Stimulated activated CD4-positive, alpha-beta T cell treated with anti-CD3 and anti-CD28 coated beads, Interleukin-1b, Interleukin-23, amount 100 ng/mL, for 48 hours (primary cell): Measurements from ENCODE around the gene SERPINC1.
"Not testable (repeated sequence)": the region's sequence is repeated elsewhere in the genome, so short reads cannot be mapped to it uniquely, and the experiment has no call there.

Experiments used
- DNase-seq: peaks from one replicate; pipeline ENCODE4 v3.0.0-alpha.2; 2020

Gene SERPINC1

DNA sequence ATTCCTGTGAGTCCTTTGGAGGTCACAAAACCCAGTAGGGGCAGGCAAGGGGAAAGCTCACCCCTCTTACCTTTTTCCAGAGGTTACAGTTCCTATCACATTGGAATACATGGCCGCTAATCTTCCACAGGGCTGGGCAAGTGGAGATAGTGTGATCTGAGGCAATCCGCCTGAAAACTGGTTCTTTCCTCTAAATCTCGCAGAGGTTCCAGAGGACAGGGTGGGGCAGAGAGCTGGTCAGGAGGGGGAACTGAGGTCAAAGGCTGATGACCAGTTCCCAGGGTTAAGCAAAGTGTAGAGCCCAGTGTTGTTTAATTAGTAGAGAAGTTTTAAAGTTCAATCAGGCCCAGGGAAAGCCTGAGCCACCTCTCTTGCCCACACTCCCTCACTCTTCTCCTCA is at the start of gene SERPINC1:
Gene SERPINC1, minus strand, starts transcription at position 179 of the 400 bp plus-strand sequence. Its CDS starts 68 bp downstream, at position 111.
- DNase-seq: no peak

DNA sequence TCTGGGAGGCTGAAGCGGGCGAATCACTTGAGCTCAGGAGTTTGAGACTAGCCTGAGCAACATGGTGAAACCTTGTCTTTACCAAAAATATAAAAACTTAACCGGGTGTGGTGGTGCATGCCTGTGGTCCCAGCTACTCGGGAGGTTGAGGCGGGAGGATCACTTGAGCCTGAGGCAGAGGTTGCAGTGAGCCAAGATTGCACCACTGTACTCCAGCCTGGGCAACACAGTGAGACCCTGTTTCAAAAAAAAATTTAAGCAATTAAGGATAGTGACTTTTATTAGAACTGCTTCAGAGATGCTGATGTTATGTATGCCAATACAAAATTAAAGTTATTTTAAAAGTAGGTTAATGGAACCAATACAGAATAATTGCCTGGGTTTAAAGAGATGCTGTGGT is 48.8 kb upstream of the SERPINC1 start:
- not testable (repeated sequence) for DNase-seq

GRCh38 chr1:173963477-173963876 is 46.4 kb upstream of the SERPINC1 start:
- no peak for DNase-seq

- no peak for DNase-seq
Measured at GRCh38 chr1:173960625-173961024, 43.5 kb upstream of the SERPINC1 start.

GRCh38 chr1:173954179-173954578 is 37.1 kb upstream of the SERPINC1 start:
- no peak for DNase-seq

- no peak for DNase-seq
Measured at GRCh38 chr1:173948594-173948993, 31.5 kb upstream of the SERPINC1 start.

DNA sequence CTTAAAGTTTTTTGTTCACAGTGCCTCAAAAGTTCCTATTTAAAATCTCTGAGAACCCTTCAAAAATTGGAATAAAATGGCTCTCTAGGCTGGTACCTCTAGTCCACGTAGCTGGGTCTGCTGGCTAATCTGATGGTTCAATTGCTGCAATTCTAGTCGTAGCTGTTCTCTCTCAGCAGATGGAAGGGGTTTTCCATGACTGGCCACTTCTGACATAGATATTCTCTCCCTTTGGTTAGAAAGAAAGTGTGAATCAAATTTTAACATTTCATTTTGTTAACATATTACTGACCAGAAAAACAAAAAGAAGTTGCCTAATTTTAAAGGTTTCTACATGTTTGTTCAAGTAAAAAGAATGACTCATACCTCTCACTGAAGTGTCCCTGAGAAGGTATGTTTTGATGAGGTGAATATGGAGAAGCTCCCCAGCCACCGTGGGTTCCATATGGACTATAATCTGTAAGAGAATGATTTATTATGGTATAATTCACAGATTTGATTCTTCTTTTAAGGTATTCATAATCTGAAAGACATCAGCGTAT is 29.3 kb upstream of the SERPINC1 start:
- no peak for DNase-seq

DNA sequence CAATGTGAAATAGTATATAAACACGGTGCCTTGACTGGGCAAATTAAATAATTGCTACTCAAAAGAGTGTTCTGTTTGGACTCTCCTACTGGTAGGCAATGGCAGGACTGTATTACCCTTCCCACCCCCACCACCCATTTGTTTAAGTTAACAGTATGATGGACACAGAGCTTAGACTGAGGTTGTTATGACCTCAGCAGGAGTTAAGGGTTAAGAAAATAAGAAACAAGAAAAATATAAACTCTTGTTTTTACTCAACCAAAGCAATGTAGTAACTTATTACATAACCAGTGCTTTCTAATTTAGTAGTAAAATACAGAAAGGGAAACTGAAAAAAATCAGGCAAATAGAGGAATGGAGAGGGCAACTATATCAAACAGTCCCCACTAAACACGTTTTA is 19.9 kb upstream of the SERPINC1 start:
- DNase-seq: no peak

DNA sequence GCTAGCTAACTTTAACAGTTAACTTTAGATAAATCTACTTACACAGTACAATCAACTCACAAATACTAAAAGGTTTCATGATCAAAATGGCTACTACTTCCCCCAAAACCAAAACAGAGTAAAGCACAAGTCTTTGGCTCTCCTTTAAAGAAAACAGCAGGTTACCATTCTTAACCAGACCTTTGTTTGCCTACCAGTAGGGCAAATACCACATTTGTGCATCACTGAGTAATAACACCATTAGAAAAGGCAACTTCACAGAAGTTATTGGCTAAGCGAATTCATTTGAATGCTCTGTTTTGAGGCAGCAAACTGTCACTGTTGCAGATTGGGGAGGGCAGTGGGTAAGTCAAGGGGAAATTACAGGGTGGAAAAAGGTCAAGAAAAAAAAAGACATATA is 17.3 kb upstream of the SERPINC1 start:
- no peak for DNase-seq

- not testable (repeated sequence) for DNase-seq
Measured at GRCh38 chr1:173930541-173930940, 13.4 kb upstream of the SERPINC1 start.

DNA sequence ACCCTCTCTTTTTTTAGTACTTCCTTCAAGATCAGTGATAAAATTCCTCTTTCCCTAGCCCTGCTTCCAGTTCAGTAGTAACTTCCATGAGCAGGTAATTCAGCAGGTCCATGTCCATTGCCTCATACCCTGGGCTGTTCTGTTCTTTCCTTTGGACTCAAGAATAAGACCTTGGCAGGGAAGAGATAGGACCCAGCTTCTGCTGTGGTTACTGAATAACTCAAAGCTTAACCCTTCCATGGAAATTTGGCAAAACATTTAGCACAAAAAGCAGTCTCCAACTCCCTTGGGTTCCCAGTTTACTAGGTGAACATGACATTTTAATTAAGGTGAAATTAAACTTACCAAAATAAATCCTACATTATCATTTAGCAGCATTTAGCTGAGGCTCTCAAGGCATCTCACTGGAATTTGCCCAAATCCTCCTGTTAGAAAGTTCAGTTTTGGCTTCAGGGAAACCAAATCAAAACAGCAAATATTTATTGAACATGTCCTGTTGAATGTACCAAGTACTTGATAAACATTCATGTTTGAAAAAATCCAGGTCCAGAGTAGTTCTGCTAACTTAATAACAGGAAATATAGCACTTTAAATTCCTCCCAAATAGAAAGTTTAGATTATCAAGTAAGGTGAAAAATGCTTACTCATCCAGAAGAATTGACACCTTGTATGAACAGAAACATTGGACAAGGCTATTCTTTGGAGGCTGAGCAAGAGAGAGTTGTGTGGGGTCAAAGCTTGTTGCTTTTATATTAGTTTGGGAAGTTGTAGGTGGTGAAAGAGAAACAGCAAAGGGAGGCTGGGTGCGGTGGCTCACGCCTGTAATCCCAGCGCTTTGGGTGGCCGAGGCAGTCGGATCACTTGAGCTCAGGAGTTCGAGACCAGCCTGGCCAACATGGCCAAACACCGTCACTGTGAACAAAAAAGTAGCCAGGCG is 8.4 kb upstream of the SERPINC1 start:
- DNase-seq: no peak

GRCh38 chr1:173920861-173921260 is 3.7 kb upstream of the SERPINC1 start:
- no peak for DNase-seq

DNA sequence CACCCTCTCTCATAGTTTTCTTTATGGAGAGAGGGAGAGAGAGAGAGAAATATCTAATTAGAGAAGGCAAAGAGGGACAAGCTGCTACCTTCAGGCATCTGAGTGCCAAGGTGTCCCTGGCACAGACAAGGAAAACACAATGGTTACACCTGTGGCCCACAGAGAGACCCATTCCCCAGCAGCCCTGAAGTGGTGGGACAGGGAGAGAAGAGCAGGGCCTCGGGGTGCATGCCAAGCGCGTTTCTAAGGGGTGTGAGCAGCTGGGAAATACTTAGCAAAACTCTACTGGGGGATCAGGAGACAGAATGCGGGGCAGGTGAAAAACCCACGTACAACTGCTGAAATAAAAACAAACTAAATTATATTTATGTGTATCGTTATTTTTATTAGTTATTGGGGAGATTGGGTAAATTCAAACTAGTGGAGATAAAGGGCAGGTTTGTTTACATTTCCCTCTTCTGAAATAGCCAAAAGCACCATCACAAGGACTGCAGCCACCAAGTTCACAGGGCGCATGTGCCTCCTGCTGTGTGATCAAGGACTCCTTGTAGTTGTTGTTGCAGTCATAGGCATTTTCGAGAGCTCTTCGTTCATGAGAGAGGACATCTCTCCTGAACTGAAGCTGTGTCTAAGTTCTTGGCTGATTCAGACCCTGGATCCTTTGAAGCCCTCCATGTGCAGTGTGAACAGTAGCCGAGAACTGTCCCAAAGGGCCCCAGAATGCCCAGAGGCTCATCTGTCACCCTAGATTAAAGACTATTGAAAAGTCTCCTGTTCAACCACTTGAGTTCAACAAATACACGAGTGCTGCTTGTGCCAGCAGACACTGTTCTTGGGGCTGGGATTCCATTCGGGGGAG is 737 bp upstream of the SERPINC1 start:
- no peak for DNase-seq

DNA sequence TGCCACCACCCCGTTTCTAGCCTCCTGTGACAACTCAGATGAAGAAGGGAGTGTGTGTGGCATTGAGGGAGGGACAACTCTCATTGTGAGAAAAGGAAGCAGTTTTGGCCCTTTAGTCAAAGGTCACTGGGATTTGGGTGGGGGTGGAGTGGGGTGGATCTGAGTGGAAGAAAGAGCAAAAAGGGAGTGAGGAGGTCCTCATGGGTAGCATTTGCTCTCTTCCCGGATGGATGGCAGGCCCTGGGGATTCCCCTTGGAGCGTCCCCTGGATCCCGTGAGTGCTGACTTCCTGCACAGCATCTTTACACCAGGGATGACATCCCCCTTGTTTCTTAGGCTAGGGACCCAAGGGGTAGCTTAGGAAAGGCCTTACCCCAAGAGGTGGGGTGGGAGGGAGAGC is 460 bp downstream of the SERPINC1 start:
- DNase-seq: no peak

GRCh38 chr1:173915596-173915995 is 1.5 kb downstream of the SERPINC1 start:
- no peak for DNase-seq

DNA sequence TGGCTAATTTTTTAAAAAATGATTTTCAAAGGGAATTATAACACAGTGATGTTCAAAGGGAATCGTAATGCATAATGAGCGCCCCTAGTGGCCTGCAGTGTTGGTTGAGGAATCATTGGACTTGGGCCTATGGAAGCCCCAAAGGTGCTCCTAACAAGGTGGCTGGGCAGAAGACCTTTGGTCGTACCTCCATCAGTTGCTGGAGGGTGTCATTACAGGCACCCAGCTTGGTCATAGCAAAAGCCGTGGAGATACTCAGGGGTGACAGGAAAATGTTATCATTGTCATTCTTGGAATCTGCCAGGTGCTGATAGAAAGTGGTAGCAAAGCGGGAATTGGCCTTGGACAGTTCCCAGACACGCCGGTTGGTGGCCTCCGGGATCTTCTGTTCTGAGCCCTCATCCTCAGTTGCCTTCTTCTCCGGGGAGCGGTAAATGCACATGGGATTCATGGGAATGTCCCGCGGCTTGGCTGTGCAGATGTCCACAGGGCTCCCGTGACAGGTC is 2.7 kb downstream of the SERPINC1 start:
- peak; percentile 26 for DNase-seq

- no peak for DNase-seq
Measured at GRCh38 chr1:173913111-173913510, 4.0 kb downstream of the SERPINC1 start.

DNA sequence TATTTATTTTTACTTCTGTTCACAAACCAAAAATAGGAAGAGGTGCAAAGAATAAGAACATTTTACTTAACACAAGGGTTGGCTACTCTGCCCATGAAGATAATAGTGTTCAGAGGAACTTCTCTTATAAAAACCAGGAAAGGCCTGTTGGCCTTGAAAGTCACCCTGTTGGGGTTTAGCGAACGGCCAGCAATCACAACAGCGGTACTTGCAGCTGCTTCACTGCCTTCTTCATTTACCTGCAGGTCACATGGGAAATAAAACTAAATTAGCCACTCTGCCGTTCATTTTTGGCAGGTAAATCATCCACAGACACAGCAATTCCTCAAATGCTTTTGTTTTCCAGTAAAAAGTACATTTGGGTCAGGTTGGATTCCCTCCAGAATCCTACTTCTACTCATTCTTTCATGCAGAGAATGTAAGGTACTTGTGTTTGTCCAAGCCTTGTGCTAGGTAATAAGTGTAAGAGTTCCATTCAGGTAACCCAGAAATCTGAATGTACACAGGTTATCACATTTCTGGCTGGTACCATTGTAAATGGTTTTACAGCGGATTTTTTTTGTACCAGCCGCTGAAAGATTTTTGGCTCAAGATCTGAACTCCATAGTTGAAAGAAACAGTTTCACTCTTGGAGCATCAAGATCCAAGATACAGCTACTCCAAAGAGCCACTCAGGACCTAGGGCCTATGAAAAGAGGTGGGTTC is 13.1 kb downstream of the SERPINC1 start:
- no peak for DNase-seq

GRCh38 chr1:173900992-173901391 is 16.1 kb downstream of the SERPINC1 start:
- DNase-seq: no peak

DNA sequence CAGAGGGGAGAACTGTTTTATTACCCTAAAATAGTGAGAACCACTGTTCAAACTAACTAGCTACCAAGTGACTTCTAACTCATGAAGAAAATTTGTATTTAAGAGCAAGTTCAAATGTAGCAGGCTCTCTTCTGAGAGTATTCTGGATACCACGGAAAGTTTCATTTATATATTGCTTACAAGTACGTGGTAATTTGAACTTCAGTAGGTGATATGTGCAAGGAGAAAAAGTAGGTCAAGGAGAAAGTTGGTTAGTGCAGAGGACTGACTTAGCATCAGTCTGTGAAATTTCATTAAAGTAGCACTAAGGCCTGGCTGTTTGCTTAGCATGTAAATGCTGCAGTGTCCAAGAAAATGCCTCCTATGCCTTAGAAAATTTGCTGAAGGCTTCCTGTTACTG is 16.7 kb downstream of the SERPINC1 start:
- no peak for DNase-seq

- no peak for DNase-seq
Measured at GRCh38 chr1:173894189-173894588, 22.9 kb downstream of the SERPINC1 start.

DNA sequence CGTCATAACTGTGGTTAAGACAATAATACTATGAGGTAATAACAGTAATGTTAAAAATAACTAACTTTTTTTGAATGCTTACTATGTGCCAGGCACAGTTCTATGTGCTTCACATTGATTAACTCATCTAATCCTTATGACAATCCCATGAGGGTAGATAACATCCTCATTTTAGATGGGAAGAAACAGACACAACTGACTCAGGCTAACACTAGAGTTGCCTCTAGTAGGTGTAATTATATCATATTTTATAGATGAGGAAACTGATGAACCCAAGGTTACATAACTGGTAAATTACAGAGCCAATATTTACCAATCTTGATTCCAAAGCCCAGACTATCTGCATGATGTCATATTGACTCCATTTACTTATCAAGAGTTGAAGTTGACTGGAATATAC is 23.5 kb downstream of the SERPINC1 start:
- no peak for DNase-seq

DNA sequence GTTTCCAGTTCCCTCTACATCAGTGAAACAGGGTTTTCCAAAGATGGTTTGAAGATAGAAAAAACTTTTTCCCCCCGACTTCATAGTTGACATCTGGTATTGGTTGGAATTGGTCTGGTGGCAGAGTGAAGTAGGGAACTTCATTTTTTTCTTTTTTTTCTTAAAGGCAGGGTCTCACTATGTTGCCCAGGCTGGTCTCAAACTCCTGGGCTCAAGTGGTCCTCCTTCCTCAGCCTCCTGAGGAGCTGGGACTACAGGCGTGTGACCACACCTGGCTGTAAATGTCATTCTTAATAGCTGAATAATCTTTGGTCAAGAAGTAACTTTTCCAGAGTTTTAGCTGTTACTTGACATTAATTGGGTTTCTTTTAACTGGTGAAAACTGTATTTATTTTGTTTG is 27.2 kb downstream of the SERPINC1 start:
- no peak for DNase-seq
